Peyer's patch (tissue), 4 donors: ENCODE data around the gene ZNF273. TPM values are rescaled to one million over a fixed set of nuclear protein-coding genes. Genes with fewer than 3 reads are reported as not detected.

ENCODE experiments used
- DNase-seq, 3 donors: peaks; one replicate each; pipeline ENCODE4 v3.0.0-alpha.2; 2017 to 2019
- H3K27ac ChIP-seq, 4 donors: fragments of 200-600 bp; sonication (generic); one replicate each; pipeline ENCODE4 v1.5.1; 2016 to 2019
- H3K27me3 ChIP-seq, 2 donors: fragments of 200-600 bp; sonication (generic); one replicate each; pipeline ENCODE4 v1.5.1; 2019
- H3K36me3 ChIP-seq, 3 donors: fragments of 200-600 bp; sonication (generic); one replicate each; pipeline ENCODE4 v1.5.1; 2016 to 2019
- H3K4me1 ChIP-seq, 4 donors: fragments of 200-600 bp; sonication (generic); one replicate each; pipeline ENCODE4 v1.5.1; 2016 to 2019
- H3K4me3 ChIP-seq, 4 donors: fragments of 200-600 bp; sonication (generic); 1 replicate in 3 of 4; 2 replicates in 1 of 4; pipeline ENCODE4 v1.5.1; 2016 to 2019; ENCODE audit warnings: mild to moderate bottlenecking in 1 of 4
- H3K9me3 ChIP-seq, 4 donors: fragments of 200-600 bp; sonication (generic); one replicate each; pipeline ENCODE4 v1.5.1; 2016 to 2019; ENCODE audit warnings: mild to moderate bottlenecking in 1 of 4
- CTCF ChIP-seq, 6 experiments: fragments of 450-650 bp in 4 of 6; fragments of 200-600 bp in 2 of 6; sonication (generic) in 1 of 6; IDR thresholded peaks; one replicate each; pipeline ENCODE4 v1.5.1; 2017 to 2019; ENCODE audit warnings: antibody characterized with exemption in 6 of 6, mild to moderate bottlenecking in 3 of 6, moderate library complexity in 1 of 6
- POLR2A ChIP-seq, 2 donors: fragments of 450-650 bp; IDR thresholded peaks; one replicate each; pipeline ENCODE4 v1.5.1; 2017; ENCODE audit warnings: antibody characterized with exemption in 2 of 2, mild to moderate bottlenecking in 2 of 2, moderate library complexity in 2 of 2
- total RNA-seq, 4 donors: library from RNA; depleted of rRNA; stranded (reverse); fragments of >200 nt; gene quantifications; one replicate each; pipeline ENCODE4 v1.1.0, GENCODE V29; 2016

Gene ZNF273
- total RNA-seq, 4 donors from 2014 or later, result 1.6 to 9.1 (median 3.4) TPM

GRCh38 chr7:64882341-64883112 is 20.5 kb upstream of the ZNF273 start:
- no peaks in the 10 kb centered on the region for H3K27me3 ChIP-seq
- peak overlapping the region in 3 of 4 donors; percentile 20 to 40 (median 32) for H3K4me3 ChIP-seq

DNA sequence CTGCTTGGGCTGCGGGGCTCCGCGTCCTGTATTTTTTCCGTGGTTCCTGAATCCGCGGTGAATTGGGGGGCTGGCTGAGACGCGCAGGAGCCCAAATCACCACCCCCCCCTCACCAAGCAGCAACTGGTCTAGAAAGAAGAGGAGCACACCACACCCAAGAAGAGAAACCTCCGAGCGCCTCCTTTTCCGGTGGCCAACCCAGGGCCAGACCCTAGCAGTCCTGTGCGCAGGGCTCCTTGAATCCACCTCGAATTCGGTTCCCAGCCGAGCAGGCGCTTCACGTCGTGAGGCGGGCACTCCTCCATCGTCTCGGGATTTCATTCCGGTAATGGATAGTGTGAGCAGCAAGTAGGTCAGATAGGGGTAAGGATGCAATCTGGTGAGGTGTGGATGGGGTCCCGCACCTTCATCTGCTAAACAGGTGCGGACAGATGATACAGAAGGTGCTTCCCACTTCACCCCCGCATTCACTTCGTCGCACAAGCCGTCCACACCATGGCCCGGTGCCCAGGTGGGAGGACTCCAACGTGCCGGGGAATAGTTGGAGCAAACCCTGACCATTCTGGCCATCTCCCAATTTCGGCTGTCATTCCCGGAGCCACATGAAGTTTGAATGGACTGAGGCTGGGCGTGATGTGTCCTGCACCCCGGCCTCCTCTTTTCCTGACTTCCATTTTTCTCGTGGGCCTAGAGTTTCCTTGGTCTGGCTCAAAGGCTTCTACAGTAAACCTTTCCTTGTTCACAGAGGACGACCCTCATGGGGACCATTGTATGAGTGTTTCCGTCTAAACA is 19.8 kb upstream of the ZNF273 start:
- TF ChIP-seq CTCF (IDR thresholded peaks at IDR 0.05) (no peak), POLR2A (IDR thresholded peaks at IDR 0.05) (no peak)
- peak in 1 of 3 donors; percentile 15 for DNase-seq
- Histone ChIP-seq H3K27ac (no peak overlapping the region), H3K4me3 (peak overlapping the region in 2 of 4 donors; percentile 20 to 40), H3K4me1 (no peaks in the 10 kb centered on the region), H3K36me3 (no peaks in the 10 kb centered on the region), H3K9me3 (no peaks in the 10 kb centered on the region), H3K27me3 (no peaks in the 10 kb centered on the region)

More at GRCh38 chr7:64882341-64883112, 20.5 kb upstream of the ZNF273 start:
- DNase-seq, result peak in 1 of 3 donors; percentile 50
- TF ChIP-seq CTCF (IDR thresholded peaks at IDR 0.05) (no peak), POLR2A (IDR thresholded peaks at IDR 0.05) (no peak)
- no peaks in the 10 kb centered on the region for H3K4me1 ChIP-seq
- no peak overlapping the region for H3K27ac ChIP-seq
- no peaks in the 10 kb centered on the region for H3K9me3 ChIP-seq
- no peaks in the 10 kb centered on the region for H3K36me3 ChIP-seq

- Histone ChIP-seq H3K9me3 (no peaks in the 10 kb centered on the region), H3K4me1 (peaks cover 0 to 7% (median 2%) of the 10 kb centered on the region in 4 donors), H3K36me3 (no peaks in the 10 kb centered on the region), H3K4me3 (no peak overlapping the region), H3K27ac (no peak overlapping the region), H3K27me3 (peaks cover 0 to 2% of the 10 kb centered on the region in 2 donors)
- no peak for TF ChIP-seq POLR2A (IDR thresholded peaks at IDR 0.05)
- TF ChIP-seq CTCF (IDR thresholded peaks at IDR 0.05), result no peak
- peak in 1 of 3 donors; percentile 17 for DNase-seq
Observed at GRCh38 chr7:64884085-64884912, 18.8 kb upstream of the ZNF273 start.

- Histone ChIP-seq H3K36me3 (no peaks in the 10 kb centered on the region), H3K4me3 (no peak overlapping the region), H3K27me3 (peaks cover 0 to 8% of the 10 kb centered on the region in 2 donors), H3K9me3 (no peaks in the 10 kb centered on the region), H3K4me1 (peaks cover 0 to 13% (median 3%) of the 10 kb centered on the region in 4 donors), H3K27ac (no peak overlapping the region)
- DNase-seq, result peak in 1 of 3 donors; percentile 25
- TF ChIP-seq POLR2A (IDR thresholded peaks at IDR 0.05), result no peak
- TF ChIP-seq CTCF (IDR thresholded peaks at IDR 0.05), result no peak
Observed at GRCh38 chr7:64884913-64885370, 18.1 kb upstream of the ZNF273 start.
